22Rv1 (cell line): ENCODE measurements around the gene TBKBP1.
"Not testable (repeated sequence)": the region's sequence is repeated elsewhere in the genome, so short reads cannot be mapped to it uniquely, and the experiment has no call there.

Experiments used
- H3K27ac ChIP-seq: fragments of 450-650 bp; 2 replicates; pipeline ENCODE4 v1.5.1; 2017
- CTCF ChIP-seq: fragments of 450-650 bp; IDR thresholded peaks from 2 replicates; pipeline ENCODE4 v1.5.1; 2017; ENCODE audit warnings: mild to moderate bottlenecking
- ZFX ChIP-seq: fragments of 450-650 bp; IDR thresholded peaks from 2 replicates; pipeline ENCODE4 v1.6.1; 2017; ENCODE audit warnings: antibody characterized with exemption, borderline replicate concordance

Gene TBKBP1

GRCh38 chr17:47733674-47734410, 39.9 kb downstream of the TBKBP1 start:
- H3K27ac ChIP-seq: no peak overlapping the region
- no peak for TF ChIP-seq CTCF
- no peak for TF ChIP-seq ZFX

GRCh38 chr17:47735139-47735464, 41.1 kb downstream of the TBKBP1 start:
- no peak overlapping the region for H3K27ac ChIP-seq
- no peak for TF ChIP-seq ZFX
- TF ChIP-seq CTCF: no peak

GRCh38 chr17:47735536-47736011, 41.6 kb downstream of the TBKBP1 start:
- H3K27ac ChIP-seq: no peak overlapping the region
- TF ChIP-seq CTCF: no peak
- TF ChIP-seq ZFX: no peak

- TF ChIP-seq ZFX: no peak
- no peak for TF ChIP-seq CTCF
- no peak overlapping the region for H3K27ac ChIP-seq
Observed at GRCh38 chr17:47736501-47737495, 42.8 kb downstream of the TBKBP1 start.

- TF ChIP-seq ZFX (no peak), CTCF (no peak)
- H3K27ac ChIP-seq: no peak overlapping the region
Observed at GRCh38 chr17:47738178-47738577, 44.2 kb downstream of the TBKBP1 start.

- TF ChIP-seq CTCF: no peak
- no peak for TF ChIP-seq ZFX
- no peak overlapping the region for H3K27ac ChIP-seq
Observed at GRCh38 chr17:47739150-47739549, 45.2 kb downstream of the TBKBP1 start.

- H3K27ac ChIP-seq: not testable (repeated sequence)
Observed at GRCh38 chr17:47739945-47740344, 46.0 kb downstream of the TBKBP1 start.
